SU-DHL-6 (cell line): Measurements from ENCODE around the gene SHMT2.

Experiments used
- H2AFZ ChIP-seq: fragments of 200-600 bp; sonication (generic); 2 replicates; pipeline ENCODE4 v1.6.1; 2014; ENCODE audit warnings: low read depth, mild to moderate bottlenecking, moderate library complexity, mixed read lengths, antibody characterized with exemption, low read length; ENCODE audit not compliant: severe bottlenecking
- H3F3A ChIP-seq: fragments of 200-600 bp; shearing (Covaris generic); 2 replicates; pipeline ENCODE4 v1.6.0; 2016; ENCODE audit warnings: antibody characterized with exemption, mild to moderate bottlenecking; ENCODE audit not compliant: insufficient read depth
- H3K27ac ChIP-seq: fragments of 200-600 bp; sonication (generic); 2 replicates; pipeline ENCODE4 v1.5.1; 2016; ENCODE audit warnings: low read depth, mild to moderate bottlenecking, low read length, moderate library complexity, mixed read lengths
- H3K27me3 ChIP-seq: fragments of 200-600 bp; sonication (generic), shearing (Covaris generic); 2 replicates; pipeline ENCODE4 v1.6.0; 2014; ENCODE audit warnings: mild to moderate bottlenecking, low read length
- H3K36me3 ChIP-seq: fragments of 200-600 bp; sonication (generic); 2 replicates; pipeline ENCODE4 v1.6.1; 2014; ENCODE audit warnings: mild to moderate bottlenecking, low read length, mixed read lengths
- H3K4me2 ChIP-seq: fragments of 300-600, 200-600 bp; shearing (Covaris generic), sonication (generic); 2 replicates; pipeline ENCODE4 v1.6.0; 2014; ENCODE audit warnings: low read length, low read depth, mild to moderate bottlenecking; ENCODE audit not compliant: poor library complexity, severe bottlenecking
- H3K4me3 ChIP-seq: fragments of 200-600 bp; sonication (generic); 2 replicates; pipeline ENCODE4 v1.5.1; 2014; ENCODE audit warnings: antibody characterized with exemption, low read length, mild to moderate bottlenecking, mixed read lengths; ENCODE audit not compliant: insufficient read depth, poor library complexity, severe bottlenecking
- H3K79me2 ChIP-seq: fragments of 200-600 bp; sonication (generic); 2 replicates; pipeline ENCODE4 v1.6.1; 2014; ENCODE audit warnings: mild to moderate bottlenecking, low read length, moderate library complexity; ENCODE audit not compliant: insufficient read depth
- H3K9ac ChIP-seq: fragments of 200-600 bp; sonication (generic); 2 replicates; pipeline ENCODE4 v1.7.0; 2014; ENCODE audit warnings: mild to moderate bottlenecking, low read length
- H3K9me2 ChIP-seq: fragments of 200-600 bp; sonication (generic); replicated peaks from 2 replicates; pipeline ENCODE4 v1.6.1; 2014; ENCODE audit warnings: low read length; ENCODE audit not compliant: insufficient read depth
- H3K9me3 ChIP-seq: fragments of 200-600 bp; sonication (generic); 2 replicates; pipeline ENCODE4 v1.6.1; 2014; ENCODE audit warnings: low read length, mixed read lengths; ENCODE audit not compliant: insufficient read depth
- H4K20me1 ChIP-seq: fragments of 200-600 bp; sonication (generic); 2 replicates; pipeline ENCODE4 v1.6.1; 2014; ENCODE audit warnings: low read depth, mild to moderate bottlenecking, antibody characterized with exemption, low read length, moderate library complexity, mixed read lengths
- EZH2phosphoT487 ChIP-seq: fragments of 200-600 bp; sonication (generic), shearing (Covaris generic); conservative IDR thresholded peaks from 2 replicates; pipeline ENCODE4 v1.6.1; 2018; ENCODE audit warnings: mild to moderate bottlenecking, antibody characterized with exemption, low read length, moderate library complexity, mixed read lengths
- TF ChIP-seq, protein P1 (sequence below): fragments of 200-600 bp; sonication (generic); IDR thresholded peaks from one replicate; pipeline ENCODE4 v1.5.1; 2017; ENCODE audit warnings: antibody characterized with exemption, mild to moderate bottlenecking, low read length, moderate library complexity; ENCODE audit not compliant: insufficient read depth, poor library complexity, severe bottlenecking

Gene SHMT2

DNA sequence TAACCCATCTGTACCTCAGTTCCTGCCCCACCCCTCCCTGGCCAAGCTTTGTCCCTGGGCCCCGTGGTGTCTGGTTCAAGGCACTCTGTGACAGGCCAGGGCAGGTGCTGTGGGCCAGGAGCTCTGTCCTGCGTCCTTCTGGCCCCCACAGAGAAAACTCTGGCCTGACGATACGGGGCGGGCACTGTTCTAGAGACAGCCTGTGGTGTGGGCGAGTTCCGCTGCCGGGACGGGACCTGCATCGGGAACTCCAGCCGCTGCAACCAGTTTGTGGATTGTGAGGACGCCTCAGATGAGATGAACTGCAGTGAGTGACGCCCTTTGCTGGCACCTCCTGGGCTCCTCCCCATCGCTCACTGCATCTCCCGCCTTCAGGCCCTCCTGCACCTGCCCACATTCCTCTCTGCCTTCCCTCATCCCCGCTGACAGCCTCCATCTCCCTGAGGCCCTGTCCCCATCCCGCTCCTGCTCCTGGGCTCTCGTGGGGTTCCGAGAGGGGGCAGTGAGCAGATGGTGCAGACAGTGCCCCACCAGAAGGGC is 35.7 kb upstream of the SHMT2 start:
- no peak overlapping the region for H3K4me3 ChIP-seq
- H2AFZ ChIP-seq = no peak overlapping the region
- TF ChIP-seq, protein P1, sequence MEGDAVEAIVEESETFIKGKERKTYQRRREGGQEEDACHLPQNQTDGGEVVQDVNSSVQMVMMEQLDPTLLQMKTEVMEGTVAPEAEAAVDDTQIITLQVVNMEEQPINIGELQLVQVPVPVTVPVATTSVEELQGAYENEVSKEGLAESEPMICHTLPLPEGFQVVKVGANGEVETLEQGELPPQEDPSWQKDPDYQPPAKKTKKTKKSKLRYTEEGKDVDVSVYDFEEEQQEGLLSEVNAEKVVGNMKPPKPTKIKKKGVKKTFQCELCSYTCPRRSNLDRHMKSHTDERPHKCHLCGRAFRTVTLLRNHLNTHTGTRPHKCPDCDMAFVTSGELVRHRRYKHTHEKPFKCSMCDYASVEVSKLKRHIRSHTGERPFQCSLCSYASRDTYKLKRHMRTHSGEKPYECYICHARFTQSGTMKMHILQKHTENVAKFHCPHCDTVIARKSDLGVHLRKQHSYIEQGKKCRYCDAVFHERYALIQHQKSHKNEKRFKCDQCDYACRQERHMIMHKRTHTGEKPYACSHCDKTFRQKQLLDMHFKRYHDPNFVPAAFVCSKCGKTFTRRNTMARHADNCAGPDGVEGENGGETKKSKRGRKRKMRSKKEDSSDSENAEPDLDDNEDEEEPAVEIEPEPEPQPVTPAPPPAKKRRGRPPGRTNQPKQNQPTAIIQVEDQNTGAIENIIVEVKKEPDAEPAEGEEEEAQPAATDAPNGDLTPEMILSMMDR = no peak
- TF ChIP-seq EZH2phosphoT487 = no peak
- no peaks in the 10 kb centered on the region; the same call in 1 of the 2 replicates for H3K27me3 ChIP-seq
- no peaks in the 10 kb centered on the region for H3K36me3 ChIP-seq
- H3K27ac ChIP-seq = no peak overlapping the region
- no peaks in the 10 kb centered on the region for H3K9me3 ChIP-seq
- no peak overlapping the region for H3K9ac ChIP-seq
- H3K79me2 ChIP-seq = no peaks in the 10 kb centered on the region
- H4K20me1 ChIP-seq = no peaks in the 10 kb centered on the region
- H3F3A ChIP-seq = no peaks in the 10 kb centered on the region
- no peaks in the 10 kb centered on the region for H3K9me2 ChIP-seq
- no peak overlapping the region for H3K4me2 ChIP-seq

DNA sequence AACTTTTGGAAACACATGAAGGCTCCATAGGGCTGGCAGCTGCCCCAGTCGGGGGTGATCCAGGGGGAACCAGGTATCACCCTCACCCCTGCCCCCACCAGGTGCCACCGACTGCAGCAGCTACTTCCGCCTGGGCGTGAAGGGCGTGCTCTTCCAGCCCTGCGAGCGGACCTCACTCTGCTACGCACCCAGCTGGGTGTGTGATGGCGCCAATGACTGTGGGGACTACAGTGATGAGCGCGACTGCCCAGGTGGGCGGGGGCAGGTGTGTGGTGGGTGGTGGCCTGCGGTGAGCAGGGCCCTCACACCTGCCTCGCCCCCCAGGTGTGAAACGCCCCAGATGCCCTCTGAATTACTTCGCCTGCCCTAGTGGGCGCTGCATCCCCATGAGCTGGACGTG is 35.3 kb upstream of the SHMT2 start:
- Histone ChIP-seq H3K9me2 (no peaks in the 10 kb centered on the region), H3K9me3 (no peaks in the 10 kb centered on the region), H3K27ac (no peak overlapping the region), H3K36me3 (no peaks in the 10 kb centered on the region), H3K9ac (no peak overlapping the region), H3K79me2 (no peaks in the 10 kb centered on the region), H3K4me2 (no peak overlapping the region), H3K27me3 (no peaks in the 10 kb centered on the region; the same call in 1 of the 2 replicates), H3K4me3 (no peak overlapping the region), H4K20me1 (no peaks in the 10 kb centered on the region), H2AFZ (no peak overlapping the region), H3F3A (no peaks in the 10 kb centered on the region)
- TF ChIP-seq, protein P1 = no peak
- no peak for TF ChIP-seq EZH2phosphoT487

DNA sequence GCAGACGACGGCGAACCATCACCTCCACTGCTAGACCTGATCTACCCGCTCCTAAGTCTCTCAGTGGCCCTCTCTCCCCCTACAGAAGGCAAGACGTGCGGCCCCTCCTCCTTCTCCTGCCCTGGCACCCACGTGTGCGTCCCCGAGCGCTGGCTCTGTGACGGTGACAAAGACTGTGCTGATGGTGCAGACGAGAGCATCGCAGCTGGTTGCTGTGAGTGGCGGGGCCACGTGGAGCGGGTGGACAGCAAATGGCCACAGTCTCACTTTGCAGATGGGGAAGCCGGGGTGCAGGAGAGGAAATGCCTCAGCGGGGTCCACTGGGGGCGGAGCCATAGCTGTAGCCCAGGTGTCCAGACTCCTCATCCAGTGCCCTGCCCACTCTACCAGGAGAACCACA is 34.3 kb upstream of the SHMT2 start:
- no peak for TF ChIP-seq EZH2phosphoT487

DNA sequence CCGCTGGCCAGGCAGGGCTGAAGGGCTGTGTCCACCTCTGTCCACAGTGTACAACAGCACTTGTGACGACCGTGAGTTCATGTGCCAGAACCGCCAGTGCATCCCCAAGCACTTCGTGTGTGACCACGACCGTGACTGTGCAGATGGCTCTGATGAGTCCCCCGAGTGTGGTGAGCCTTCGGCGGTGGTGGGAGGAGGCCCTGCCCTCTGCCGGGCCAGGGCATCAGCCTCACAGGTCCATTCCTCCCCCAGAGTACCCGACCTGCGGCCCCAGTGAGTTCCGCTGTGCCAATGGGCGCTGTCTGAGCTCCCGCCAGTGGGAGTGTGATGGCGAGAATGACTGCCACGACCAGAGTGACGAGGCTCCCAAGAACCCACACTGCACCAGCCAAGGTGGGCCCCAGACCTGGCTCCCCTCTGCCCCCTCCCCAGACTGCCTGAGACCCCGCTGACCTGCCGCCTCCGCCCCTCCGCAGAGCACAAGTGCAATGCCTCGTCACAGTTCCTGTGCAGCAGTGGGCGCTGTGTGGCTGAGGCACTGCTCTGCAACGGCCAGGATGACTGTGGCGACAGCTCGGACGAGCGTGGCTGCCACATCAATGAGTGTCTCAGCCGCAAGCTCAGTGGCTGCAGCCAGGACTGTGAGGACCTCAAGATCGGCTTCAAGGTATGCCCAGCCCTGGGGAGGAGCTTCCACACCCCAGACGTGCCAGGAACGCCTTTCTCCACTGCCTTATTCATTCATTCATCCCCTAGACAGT is 33.7 kb upstream of the SHMT2 start:
- H3K79me2 ChIP-seq = no peaks in the 10 kb centered on the region
- no peak overlapping the region for H3K4me3 ChIP-seq
- H3F3A ChIP-seq = no peaks in the 10 kb centered on the region
- H3K27me3 ChIP-seq = no peaks in the 10 kb centered on the region; the same call in 1 of the 2 replicates
- no peaks in the 10 kb centered on the region for H3K9me2 ChIP-seq
- no peaks in the 10 kb centered on the region for H3K9me3 ChIP-seq
- H3K9ac ChIP-seq = no peak overlapping the region
- H2AFZ ChIP-seq = no peak overlapping the region
- H3K36me3 ChIP-seq = no peaks in the 10 kb centered on the region
- TF ChIP-seq, protein P1 = peak; percentile 20
- no peak for TF ChIP-seq EZH2phosphoT487
- no peak overlapping the region for H3K27ac ChIP-seq
- H4K20me1 ChIP-seq = no peaks in the 10 kb centered on the region
- no peak overlapping the region for H3K4me2 ChIP-seq

More for the DNA sequence above, 34.3 kb upstream of the SHMT2 start:
- H3K9me2 ChIP-seq = no peaks in the 10 kb centered on the region
- H3K9ac ChIP-seq = no peak overlapping the region
- H3K27me3 ChIP-seq = no peaks in the 10 kb centered on the region; the same call in 1 of the 2 replicates
- H3K4me3 ChIP-seq = no peak overlapping the region
- H3K4me2 ChIP-seq = no peak overlapping the region
- no peaks in the 10 kb centered on the region for H3K9me3 ChIP-seq
- H3K27ac ChIP-seq = no peak overlapping the region
- no peaks in the 10 kb centered on the region for H3K79me2 ChIP-seq
- no peak overlapping the region for H2AFZ ChIP-seq
- H3F3A ChIP-seq = no peaks in the 10 kb centered on the region
- H3K36me3 ChIP-seq = no peaks in the 10 kb centered on the region
- no peaks in the 10 kb centered on the region for H4K20me1 ChIP-seq
